ENCODE measurements around the gene CUX1.

The CUX1 gene, protein sequence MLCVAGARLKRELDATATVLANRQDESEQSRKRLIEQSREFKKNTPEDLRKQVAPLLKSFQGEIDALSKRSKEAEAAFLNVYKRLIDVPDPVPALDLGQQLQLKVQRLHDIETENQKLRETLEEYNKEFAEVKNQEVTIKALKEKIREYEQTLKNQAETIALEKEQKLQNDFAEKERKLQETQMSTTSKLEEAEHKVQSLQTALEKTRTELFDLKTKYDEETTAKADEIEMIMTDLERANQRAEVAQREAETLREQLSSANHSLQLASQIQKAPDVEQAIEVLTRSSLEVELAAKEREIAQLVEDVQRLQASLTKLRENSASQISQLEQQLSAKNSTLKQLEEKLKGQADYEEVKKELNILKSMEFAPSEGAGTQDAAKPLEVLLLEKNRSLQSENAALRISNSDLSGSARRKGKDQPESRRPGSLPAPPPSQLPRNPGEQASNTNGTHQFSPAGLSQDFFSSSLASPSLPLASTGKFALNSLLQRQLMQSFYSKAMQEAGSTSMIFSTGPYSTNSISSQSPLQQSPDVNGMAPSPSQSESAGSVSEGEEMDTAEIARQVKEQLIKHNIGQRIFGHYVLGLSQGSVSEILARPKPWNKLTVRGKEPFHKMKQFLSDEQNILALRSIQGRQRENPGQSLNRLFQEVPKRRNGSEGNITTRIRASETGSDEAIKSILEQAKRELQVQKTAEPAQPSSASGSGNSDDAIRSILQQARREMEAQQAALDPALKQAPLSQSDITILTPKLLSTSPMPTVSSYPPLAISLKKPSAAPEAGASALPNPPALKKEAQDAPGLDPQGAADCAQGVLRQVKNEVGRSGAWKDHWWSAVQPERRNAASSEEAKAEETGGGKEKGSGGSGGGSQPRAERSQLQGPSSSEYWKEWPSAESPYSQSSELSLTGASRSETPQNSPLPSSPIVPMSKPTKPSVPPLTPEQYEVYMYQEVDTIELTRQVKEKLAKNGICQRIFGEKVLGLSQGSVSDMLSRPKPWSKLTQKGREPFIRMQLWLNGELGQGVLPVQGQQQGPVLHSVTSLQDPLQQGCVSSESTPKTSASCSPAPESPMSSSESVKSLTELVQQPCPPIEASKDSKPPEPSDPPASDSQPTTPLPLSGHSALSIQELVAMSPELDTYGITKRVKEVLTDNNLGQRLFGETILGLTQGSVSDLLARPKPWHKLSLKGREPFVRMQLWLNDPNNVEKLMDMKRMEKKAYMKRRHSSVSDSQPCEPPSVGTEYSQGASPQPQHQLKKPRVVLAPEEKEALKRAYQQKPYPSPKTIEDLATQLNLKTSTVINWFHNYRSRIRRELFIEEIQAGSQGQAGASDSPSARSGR (N-terminal part only)

DNA sequence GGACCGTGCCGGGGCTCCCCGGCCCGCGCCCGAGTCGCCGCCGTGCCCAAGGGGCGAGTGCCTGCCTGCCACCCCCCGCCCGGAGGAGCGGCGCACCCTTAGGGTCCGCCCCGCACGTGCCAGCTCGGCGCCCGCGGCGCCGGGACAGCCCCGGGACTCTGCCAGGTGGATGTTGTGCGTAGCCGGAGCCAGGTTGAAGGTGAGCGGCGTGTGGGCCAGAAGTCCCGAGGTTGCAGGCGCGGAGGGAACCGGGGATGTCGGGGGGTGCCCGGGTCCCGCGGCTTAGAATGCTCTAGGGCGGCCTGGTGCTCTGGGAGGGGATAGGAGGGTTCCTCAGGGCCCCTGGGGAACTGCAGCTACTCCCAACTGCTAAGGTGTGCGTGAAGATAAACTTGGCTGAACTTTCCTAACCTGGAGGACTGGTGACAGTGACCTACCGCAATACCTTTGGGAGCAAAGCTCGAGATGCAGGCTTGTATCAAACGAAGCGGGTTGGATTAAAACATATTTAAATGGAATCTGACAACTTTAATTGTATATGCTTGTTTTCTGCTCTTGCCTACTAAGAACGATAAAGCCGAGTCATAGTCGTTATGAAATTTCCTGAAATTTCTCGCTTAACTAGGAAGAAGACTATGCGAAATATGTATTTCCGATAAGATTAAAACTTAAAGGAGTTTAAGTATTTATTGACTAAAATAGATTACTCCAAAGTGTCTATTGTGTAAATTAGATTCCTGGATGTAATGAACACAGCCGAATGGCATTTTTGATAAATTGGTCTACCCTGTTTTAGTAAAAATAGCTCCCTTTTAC, at the start of gene CUX1:
CUX1 (plus strand) TSS at position 156 of the 816 bp plus-strand sequence; CDS start at position 170, 14 bp downstream.
- TF ChIP-seq, protein P1, sequence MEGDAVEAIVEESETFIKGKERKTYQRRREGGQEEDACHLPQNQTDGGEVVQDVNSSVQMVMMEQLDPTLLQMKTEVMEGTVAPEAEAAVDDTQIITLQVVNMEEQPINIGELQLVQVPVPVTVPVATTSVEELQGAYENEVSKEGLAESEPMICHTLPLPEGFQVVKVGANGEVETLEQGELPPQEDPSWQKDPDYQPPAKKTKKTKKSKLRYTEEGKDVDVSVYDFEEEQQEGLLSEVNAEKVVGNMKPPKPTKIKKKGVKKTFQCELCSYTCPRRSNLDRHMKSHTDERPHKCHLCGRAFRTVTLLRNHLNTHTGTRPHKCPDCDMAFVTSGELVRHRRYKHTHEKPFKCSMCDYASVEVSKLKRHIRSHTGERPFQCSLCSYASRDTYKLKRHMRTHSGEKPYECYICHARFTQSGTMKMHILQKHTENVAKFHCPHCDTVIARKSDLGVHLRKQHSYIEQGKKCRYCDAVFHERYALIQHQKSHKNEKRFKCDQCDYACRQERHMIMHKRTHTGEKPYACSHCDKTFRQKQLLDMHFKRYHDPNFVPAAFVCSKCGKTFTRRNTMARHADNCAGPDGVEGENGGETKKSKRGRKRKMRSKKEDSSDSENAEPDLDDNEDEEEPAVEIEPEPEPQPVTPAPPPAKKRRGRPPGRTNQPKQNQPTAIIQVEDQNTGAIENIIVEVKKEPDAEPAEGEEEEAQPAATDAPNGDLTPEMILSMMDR (conservative IDR thresholded peaks at IDR 0.05; ENCODE audit: low read depth, low read length), result no peak
- peak within 1 kb of the TSS; percentile 66 for H3K4me3 ChIP-seq (ENCODE audit: low read depth, low read length)
- peak; percentile 69 for DNase-seq (ENCODE audit: low read depth)

DNA sequence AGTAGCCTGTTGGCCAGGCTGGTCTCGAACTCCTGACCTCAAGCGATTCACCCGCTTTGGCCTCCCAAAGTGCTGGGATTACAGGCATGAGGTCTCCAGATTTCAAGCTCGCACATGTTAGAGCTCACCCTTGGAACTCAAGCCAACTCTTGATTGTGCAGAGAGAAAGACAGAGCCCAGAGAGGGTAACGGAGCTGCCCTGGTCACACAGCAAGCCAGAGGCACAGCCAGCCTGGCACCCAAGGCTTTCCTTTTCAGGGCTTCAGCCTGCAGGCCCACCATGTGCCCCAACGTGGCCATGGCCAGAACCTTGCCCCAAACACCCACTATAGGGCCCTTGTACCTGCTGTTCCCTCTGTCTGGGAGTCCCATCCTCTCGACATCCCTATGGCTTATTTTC, 49.1 kb upstream of the CUX1 start:
- DNase-seq (ENCODE audit: low read depth), result no peak

DNA sequence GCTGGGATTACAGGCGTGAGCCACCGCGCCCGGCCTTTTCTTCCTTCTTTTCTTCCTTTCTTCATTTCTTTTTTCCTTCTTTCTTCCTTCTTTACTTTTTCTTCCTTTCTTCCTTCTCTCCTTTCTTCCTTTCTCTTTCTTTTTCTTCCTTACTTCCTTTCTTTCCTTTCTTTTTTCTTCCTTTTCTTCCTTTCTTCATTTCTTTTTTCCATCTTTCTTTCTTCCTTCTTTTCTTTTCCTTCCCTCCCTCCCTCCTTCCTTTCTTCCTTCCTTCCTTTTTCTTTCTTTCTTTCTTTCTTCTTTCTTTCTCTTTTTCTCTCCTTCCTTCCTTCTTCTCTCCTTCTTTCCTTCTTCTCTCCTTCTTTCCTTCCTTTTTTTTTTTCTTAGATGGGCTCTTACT, 47.0 kb upstream of the CUX1 start:
- no peak for DNase-seq (ENCODE audit: low read depth)
- H3K4me3 ChIP-seq (ENCODE audit: low read depth, low read length), result no peak overlapping the region
- TF ChIP-seq, protein P1 (conservative IDR thresholded peaks at IDR 0.05; ENCODE audit: low read depth, low read length), result no peak

More for the DNA sequence above, 49.1 kb upstream of the CUX1 start:
- TF ChIP-seq, protein P1 (conservative IDR thresholded peaks at IDR 0.05; ENCODE audit: low read depth, low read length), result no peak
- no peak overlapping the region for H3K4me3 ChIP-seq (ENCODE audit: low read depth, low read length)

DNA sequence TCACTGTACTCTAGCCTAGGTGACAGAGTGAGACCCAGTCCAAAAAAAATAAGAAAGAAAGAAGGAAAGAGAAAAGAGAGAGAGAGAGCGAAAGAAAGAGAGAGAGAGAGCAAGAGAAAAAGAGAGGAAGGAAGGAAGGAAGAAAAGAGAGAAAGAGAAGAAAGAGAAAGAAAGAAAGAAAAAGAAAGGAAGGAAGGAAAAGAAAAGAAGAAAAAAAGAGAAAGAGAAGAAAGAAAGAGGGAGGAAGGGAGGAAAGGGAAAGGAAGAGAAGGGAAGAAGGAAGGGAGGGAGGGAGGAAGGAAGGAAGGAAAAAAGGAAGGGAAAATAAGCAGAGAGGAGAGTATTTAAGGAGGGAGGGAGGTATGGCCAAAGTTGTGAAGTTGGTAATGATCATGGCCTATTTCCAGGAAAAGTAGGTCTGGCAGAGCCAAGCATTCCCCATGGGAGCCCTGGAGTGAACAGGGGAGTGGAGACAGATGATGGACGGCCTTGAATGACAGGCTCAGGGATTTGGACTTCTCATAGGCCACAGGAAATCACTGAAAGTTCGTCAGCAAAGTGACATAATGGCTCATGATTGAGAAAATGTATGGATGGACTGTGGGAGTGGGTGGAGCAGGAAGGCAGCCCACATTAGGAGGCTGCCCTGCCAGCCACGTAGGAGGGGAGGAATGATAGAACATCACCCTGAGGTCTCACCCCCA, 44.8 kb upstream of the CUX1 start:
- H3K4me3 ChIP-seq (ENCODE audit: low read depth, low read length), result no peak overlapping the region
- no peak for DNase-seq (ENCODE audit: low read depth)
- TF ChIP-seq, protein P1 (conservative IDR thresholded peaks at IDR 0.05; ENCODE audit: low read depth, low read length), result no peak

DNA sequence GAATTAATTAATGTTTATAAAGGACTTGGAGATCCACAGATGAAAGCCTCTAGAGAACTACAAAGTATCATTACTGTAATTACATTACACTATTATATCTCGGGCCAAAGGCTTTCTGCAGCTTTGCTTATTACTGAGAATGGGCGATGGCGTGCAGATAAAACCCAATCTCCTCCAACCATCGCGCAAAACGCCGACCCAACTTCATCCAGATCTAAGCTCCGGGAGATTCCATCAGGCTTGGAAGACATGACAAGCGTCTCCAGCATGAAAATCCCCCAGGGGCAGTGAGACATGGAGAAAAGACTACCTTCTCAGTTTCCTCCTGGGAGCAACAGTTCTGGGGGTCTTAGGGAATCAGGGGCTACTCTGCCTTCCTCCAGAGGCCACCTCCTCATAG, 42.2 kb upstream of the CUX1 start:
- no peak for DNase-seq (ENCODE audit: low read depth)
- TF ChIP-seq, protein P1 (conservative IDR thresholded peaks at IDR 0.05; ENCODE audit: low read depth, low read length), result no peak
- H3K4me3 ChIP-seq (ENCODE audit: low read depth, low read length), result no peak overlapping the region
